22Rv1 (cell line): ENCODE data around the gene FAM107B.

ENCODE experiments used
- CTCF ChIP-seq: fragments of 450-650 bp; IDR thresholded peaks from 2 replicates; pipeline ENCODE4 v1.5.1; 2017; ENCODE audit warnings: mild to moderate bottlenecking
- ZFX ChIP-seq: fragments of 450-650 bp; IDR thresholded peaks from 2 replicates; pipeline ENCODE4 v1.6.1; 2017; ENCODE audit warnings: antibody characterized with exemption, borderline replicate concordance

- TF ChIP-seq CTCF (no peak), ZFX (no peak)
Measured at GRCh38 chr10:14611968-14612693, 162.6 kb downstream of the FAM107B start.
